T-helper 1 cell (primary cell): ENCODE results near the gene IGLL5.
"Not testable (repeated sequence)": the region's sequence is repeated elsewhere in the genome, so short reads cannot be mapped to it uniquely, and the experiment has no call there.

Experiments
- DNase-seq, 5 donors: peaks; one replicate each; pipeline ENCODE4 v3.0.0-alpha.2; 2012 to 2020

The IGLL5 gene

GRCh38 chr22:22902247-22903001 is 14.8 kb downstream of the IGLL5 start:
- no peak for DNase-seq

- no peak for DNase-seq
Measured at GRCh38 chr22:22903355-22903777, 15.8 kb downstream of the IGLL5 start.

- not testable (repeated sequence) for DNase-seq
Measured at GRCh38 chr22:22903781-22904192, 16.2 kb downstream of the IGLL5 start.

GRCh38 chr22:22904736-22905135 is 17.1 kb downstream of the IGLL5 start:
- not testable (repeated sequence) for DNase-seq

GRCh38 chr22:22906391-22906790 is 18.8 kb downstream of the IGLL5 start:
- DNase-seq: not testable (repeated sequence)

GRCh38 chr22:22906907-22907550 is 19.4 kb downstream of the IGLL5 start:
- DNase-seq: no peak

GRCh38 chr22:22907551-22908494 is 20.2 kb downstream of the IGLL5 start:
- DNase-seq: no peak

- no peak for DNase-seq
Measured at GRCh38 chr22:22908495-22908861, 20.9 kb downstream of the IGLL5 start.

GRCh38 chr22:22908941-22909604 is 21.5 kb downstream of the IGLL5 start:
- no peak for DNase-seq

GRCh38 chr22:22909605-22910271 is 22.1 kb downstream of the IGLL5 start:
- DNase-seq: no peak

- no peak for DNase-seq
Measured at GRCh38 chr22:22910272-22911240, 22.9 kb downstream of the IGLL5 start.

- DNase-seq: no peak
Measured at GRCh38 chr22:22911327-22912134, 23.9 kb downstream of the IGLL5 start.

- no peak for DNase-seq
Measured at GRCh38 chr22:22912135-22912987, 24.7 kb downstream of the IGLL5 start.

GRCh38 chr22:22912988-22913253 is 25.3 kb downstream of the IGLL5 start:
- DNase-seq: no peak

- DNase-seq: no peak
Measured at GRCh38 chr22:22913989-22914388, 26.4 kb downstream of the IGLL5 start.

GRCh38 chr22:22914726-22915669 is 27.4 kb downstream of the IGLL5 start:
- no peak for DNase-seq

GRCh38 chr22:22915670-22916035 is 28.0 kb downstream of the IGLL5 start:
- DNase-seq: no peak
